ENCODE results near the gene BBLN.

- TF ChIP-seq ZNF274 (IDR thresholded peaks at IDR 0.05; ENCODE audit: low read depth, low read length) (no peak), SUZ12 (IDR thresholded peaks at IDR 0.05; ENCODE audit: extremely low read depth, insufficient read depth, insufficient read length) (no peak), YY1 (IDR thresholded peaks at IDR 0.05; ENCODE audit: insufficient read depth, insufficient read length) (no peak)
Measured at GRCh38 chr9:128127990-128128835, 31.9 kb upstream of the BBLN start.
